Esophagus (tissue), 2 donors: Measurements from ENCODE around the gene TBL1X. TPM values are rescaled to one million over a fixed set of nuclear protein-coding genes. Genes with fewer than 3 reads are reported as not detected.

ENCODE experiments used
- H3K27ac ChIP-seq, 2 donors: one replicate each; pipeline ENCODE4 v1.5.1; 2013; ENCODE audit warnings: low read depth in 2 of 2, mild to moderate bottlenecking in 2 of 2, inconsistent platforms in 1 of 2, low read length in 1 of 2, moderate library complexity in 1 of 2
- H3K27me3 ChIP-seq, 2 donors: one replicate each; pipeline ENCODE4 v1.6.1; 2013; ENCODE audit warnings: low read length in 2 of 2, control low read depth in 1 of 2, mild to moderate bottlenecking in 1 of 2; ENCODE audit not compliant: insufficient read depth in 2 of 2, control insufficient read depth in 1 of 2
- H3K36me3 ChIP-seq, 2 donors: one replicate each; pipeline ENCODE4 v1.6.1; 2013; ENCODE audit warnings: low read length in 1 of 2; ENCODE audit not compliant: control insufficient read depth in 2 of 2, insufficient read depth in 2 of 2
- H3K4me1 ChIP-seq, 2 donors: one replicate each; pipeline ENCODE4 v1.6.1; 2013; ENCODE audit warnings: low read length in 1 of 2; ENCODE audit not compliant: control insufficient read depth in 2 of 2, insufficient read depth in 2 of 2
- H3K4me3 ChIP-seq, 2 donors: one replicate each; pipeline ENCODE4 v1.5.1; 2013; ENCODE audit warnings: low read length in 2 of 2, mild to moderate bottlenecking in 2 of 2, low read depth in 1 of 2, moderate library complexity in 1 of 2
- H3K9me3 ChIP-seq, 2 donors: one replicate each; pipeline ENCODE4 v1.6.1; 2013; ENCODE audit warnings: mild to moderate bottlenecking in 2 of 2, low read depth in 1 of 2, low read length in 1 of 2, moderate library complexity in 1 of 2; ENCODE audit not compliant: control insufficient read depth in 2 of 2, insufficient read depth in 1 of 2
- WGBS, 2 donors: extraction: QIAGEN DNeasy Blood & Tissue Kit; methylation state at CpG; one replicate each; pipeline ENCODE4 v1.1.7; 2013; 5-methylcytosine and 5-hydroxymethylcytosine counted together
- polyA plus RNA-seq, 2 donors: library from polyadenylated mRNA; stranded (reverse); fragments of 200-250 nt; gene quantifications; one replicate each; pipeline ENCODE4 v1.2.3, GENCODE V29; 2013
- donor health status: healthy with polysubstance abuse.
- donor health status: Bipolar disorder and iron deficiency.

The TBL1X gene
- polyA plus RNA-seq, 2 donors: 3.7 to 5.8 TPM

DNA sequence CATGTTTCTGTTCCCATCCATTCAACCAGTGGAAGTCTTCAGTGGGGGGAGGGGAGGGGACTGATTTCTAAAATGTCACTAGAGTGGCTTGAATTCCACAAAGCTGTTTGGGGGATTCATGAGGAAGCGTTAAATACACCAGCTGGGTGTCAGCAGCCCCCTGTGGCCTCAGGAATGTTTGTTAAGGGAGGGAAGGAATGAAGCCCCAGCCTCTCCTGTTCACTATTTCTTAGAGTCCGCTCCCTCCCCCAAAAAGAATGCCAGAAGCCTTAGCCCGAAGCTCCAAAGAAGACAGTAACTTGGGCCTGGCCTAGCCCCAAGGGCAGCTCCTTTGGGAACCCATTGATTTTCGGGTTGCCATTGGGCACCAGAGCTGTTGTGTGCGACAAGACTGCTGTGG lies 324.7 kb downstream of the TBL1X start:
- H3K4me3 ChIP-seq: no peak overlapping the region
- H3K27ac ChIP-seq: no peak overlapping the region
- H3K27me3 ChIP-seq: no peaks in the 10 kb centered on the region
- H3K4me1 ChIP-seq: peaks cover 0 to 2% of the 10 kb centered on the region in 2 donors
- H3K9me3 ChIP-seq: peaks cover 0 to 5% of the 10 kb centered on the region in 2 donors
- H3K36me3 ChIP-seq: no peaks in the 10 kb centered on the region
- WGBS, 2 donors: 56 to 70% methylated on average over 5 of the region's 5 CpGs
